B cell (primary cell): ENCODE data around the gene TTC32. TPM values are rescaled to one million over a fixed set of nuclear protein-coding genes. Genes with fewer than 3 reads are reported as not detected.
"Not testable (repeated sequence)": the region's sequence is repeated elsewhere in the genome, so short reads cannot be mapped to it uniquely, and the experiment has no call there.

Experiments used
- ATAC-seq: fragments of 200-7000 bp; cut with Tn5 transposase; one replicate; pipeline ENCODE4 v1.10.0; 2021; ENCODE audit warnings: low read depth, mild to moderate bottlenecking, moderate number of reproducible peaks, moderate library complexity
- CTCF ChIA-PET: fragments of 350-600 bp; sonication (Branson Sonifier 250); formaldehyde crosslinking; loops from one replicate; lab custom pipeline; 2021; ENCODE audit warnings: antibody characterized with exemption, inconsistent platforms; lab: Charles Lee
- POLR2A ChIA-PET: fragments of 350-600 bp; sonication (Branson Sonifier 250); formaldehyde crosslinking; loops from one replicate; lab custom pipeline; 2021; ENCODE audit warnings: antibody characterized with exemption; lab: Charles Lee
- DNase-seq: peaks from one replicate; pipeline ENCODE4 v3.0.0; 2013
- H2AFZ ChIP-seq: 2 replicates; pipeline ENCODE4 v1.6.1; 2012; ENCODE audit warnings: mild to moderate bottlenecking, low read depth, low read length; ENCODE audit not compliant: insufficient read depth, poor library complexity, severe bottlenecking
- H3K27ac ChIP-seq, 2 donors: 1 replicate in 1 of 2; 2 replicates in 1 of 2; pipeline ENCODE4 v1.5.1; 2012 to 2013; ENCODE audit warnings: low read length in 2 of 2, mild to moderate bottlenecking in 2 of 2, moderate library complexity in 1 of 2
- H3K27me3 ChIP-seq, 4 experiments: fragments of 200-600 bp in 1 of 4; sonication (generic) in 1 of 4; replicated peaks in 1 of 4; 1 replicate in 2 of 4; 2 replicates in 2 of 4; pipeline versions ENCODE4 v1.6.1 to v1.7.0; 2013 to 2016; ENCODE audit warnings: low read length in 3 of 4, mild to moderate bottlenecking in 2 of 4, mixed read lengths in 1 of 4, moderate library complexity in 1 of 4; ENCODE audit not compliant: insufficient read depth in 4 of 4, control insufficient read depth in 3 of 4; ENCODE audit errors: control extremely low read depth in 1 of 4
- H3K36me3 ChIP-seq, 2 experiments: replicated peaks in 1 of 2; 1 replicate in 1 of 2; 2 replicates in 1 of 2; pipeline versions ENCODE4 v1.6.1 to v1.7.1; 2013; ENCODE audit warnings: low read length in 1 of 2; ENCODE audit not compliant: insufficient read depth in 2 of 2, control insufficient read depth in 1 of 2; ENCODE audit errors: control extremely low read depth in 1 of 2, extremely low read depth in 1 of 2
- H3K4me1 ChIP-seq, 2 donors: fragments of 200-600 bp in 1 of 2; sonication (generic) in 1 of 2; 1 replicate in 1 of 2; 2 replicates in 1 of 2; pipeline versions ENCODE4 v1.5.1 to v1.6.1; 2013 to 2017; ENCODE audit warnings: low read length in 2 of 2; ENCODE audit not compliant: control insufficient read depth in 2 of 2, insufficient read depth in 2 of 2
- H3K4me2 ChIP-seq: replicated peaks from 2 replicates; pipeline ENCODE3; 2012; ENCODE audit warnings: mild to moderate bottlenecking, low read depth, low read length; ENCODE audit not compliant: poor library complexity, severe bottlenecking
- H3K4me3 ChIP-seq, 5 experiments: fragments of 200-600 bp in 1 of 5; sonication (generic) in 1 of 5; 1 replicate in 3 of 5; 2 replicates in 2 of 5; pipeline versions ENCODE4 v1.5.1 to v1.7.0; 2011 to 2016; ENCODE audit warnings: low read length in 4 of 5, mild to moderate bottlenecking in 4 of 5, low read depth in 2 of 5, control low read depth in 1 of 5, moderate library complexity in 1 of 5; ENCODE audit not compliant: insufficient read depth in 1 of 5; ENCODE audit errors: control extremely low read depth in 1 of 5, extremely low read depth in 1 of 5
- H3K79me2 ChIP-seq: fragments of 200-600 bp; sonication (generic); one replicate; pipeline ENCODE4 v1.6.0; 2016; ENCODE audit warnings: low read length; ENCODE audit not compliant: control insufficient read depth, insufficient read depth
- H3K9ac ChIP-seq: fragments of 200-600 bp; sonication (generic); 2 replicates; pipeline ENCODE4 v1.6.1; 2017; ENCODE audit warnings: mild to moderate bottlenecking, low read length, moderate library complexity
- H3K9me3 ChIP-seq, 3 donors: one replicate each; pipeline versions ENCODE4 v1.6.1 to v1.7.1; 2013; ENCODE audit warnings: low read length in 2 of 3; ENCODE audit not compliant: control insufficient read depth in 2 of 3, insufficient read depth in 1 of 3; ENCODE audit errors: control extremely low read depth in 1 of 3
- H4K20me1 ChIP-seq: 2 replicates; pipeline ENCODE4 v1.6.0; 2012; ENCODE audit warnings: mild to moderate bottlenecking, low read length; ENCODE audit not compliant: insufficient read depth, control insufficient read depth, poor library complexity, severe bottlenecking
- H3K27ac Mint-ChIP-seq: one replicate; pipeline ENCODE4 v1.8.0; 2021; ENCODE audit warnings: mixed read lengths
- H3K27me3 Mint-ChIP-seq: one replicate; pipeline ENCODE4 v1.8.0; 2021; ENCODE audit warnings: mixed read lengths
- H3K4me1 Mint-ChIP-seq: one replicate; pipeline ENCODE4 v1.8.0; 2021; ENCODE audit warnings: mixed read lengths
- H3K4me3 Mint-ChIP-seq: one replicate; pipeline ENCODE4 v1.8.0; 2021; ENCODE audit warnings: mixed read lengths
- H3K9me3 Mint-ChIP-seq: one replicate; pipeline ENCODE4 v1.8.0; 2022; ENCODE audit warnings: mixed read lengths; ENCODE audit not compliant: insufficient read depth
- EZH2 ChIP-seq: IDR thresholded peaks from 2 replicates; pipeline ENCODE4 v1.6.1; 2012; ENCODE audit warnings: borderline replicate concordance, low read depth, mild to moderate bottlenecking, moderate library complexity, low read length; ENCODE audit not compliant: insufficient read depth, poor library complexity, severe bottlenecking
- WGBS: methylation state at CpG from one replicate; pipeline ENCODE4 v1.1.5; 2013; ENCODE audit warnings: missing lambda C conversion rate; ENCODE audit not compliant: insufficient coverage; 5-methylcytosine and 5-hydroxymethylcytosine counted together
- intact Hi-C: fragments of 100-400 bp; cut with micrococcal nuclease; formaldehyde crosslinking; loops from one replicate; pipeline ENCODE4 v1.10.0; 2022
- polyA plus RNA-seq: library from polyadenylated mRNA; depleted of rRNA; stranded (reverse); fragments of >200 nt; gene quantifications from 2 replicates; pipeline ENCODE4 v1.2.3, GENCODE V29; 2012
- total RNA-seq, 2 donors: library from RNA; stranded (reverse); fragments of 120-200 nt in 1 of 2; gene quantifications; 1 replicate in 1 of 2; 2 replicates in 1 of 2; pipeline versions ENCODE4 v1.2.3 to v1.2.4, GENCODE V29; 2013 to 2022
- TF ChIP-seq, protein P1 (sequence below): fragments of 200-600 bp; IDR thresholded peaks from one replicate; pipeline ENCODE4 v1.8.0; 2022; ENCODE audit warnings: antibody characterized with exemption, mild to moderate bottlenecking

The TTC32 gene
- total and polyA plus RNA-seq, 2 donors (not counting 1 experiment from before 2014, with no cell fraction given) = 27.7 to 38.1 TPM

DNA sequence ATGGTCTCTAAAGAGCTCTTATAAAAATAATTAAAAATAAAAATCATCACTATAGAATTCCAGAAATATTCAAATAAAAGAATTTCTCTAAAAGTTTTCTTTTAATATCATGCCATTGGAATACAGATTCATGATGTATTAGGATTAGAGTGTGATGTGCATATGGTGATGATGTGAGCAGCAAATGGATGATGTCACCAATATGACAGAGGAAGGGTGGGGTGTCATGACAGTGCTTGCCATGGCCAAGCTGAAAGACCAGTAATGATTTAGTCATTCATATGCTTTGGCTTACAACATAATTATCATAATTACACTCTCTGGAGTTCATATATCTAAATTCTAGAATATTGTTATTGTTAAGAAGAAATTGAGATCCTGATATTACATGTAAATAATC is 27.4 kb upstream of the TTC32 start:
- DNase-seq (no peak), ATAC-seq (no peak)
- H3K4me1 ChIP-seq = no peaks in the 10 kb centered on the region
- Mint-ChIP-seq H3K27ac (no peak overlapping the region), H3K4me3 (no peak overlapping the region), H3K27me3 (no peaks in the 10 kb centered on the region), H3K9me3 (peaks cover 13% of the 10 kb centered on the region), H3K4me1 (no peaks in the 10 kb centered on the region)
- no peak overlapping the region for H3K27ac ChIP-seq
- peaks cover 8 to 13% of the 10 kb centered on the region in 2 experiments for H3K36me3 ChIP-seq
- POLR2A ChIA-PET = no interaction called here
- no peak overlapping the region for H3K4me2 ChIP-seq
- no peaks in the 10 kb centered on the region for H3K79me2 ChIP-seq
- no peaks in the 10 kb centered on the region for H3K27me3 ChIP-seq
- CTCF ChIA-PET = no interaction called here
- no peaks in the 10 kb centered on the region for H4K20me1 ChIP-seq
- intact Hi-C loops = no loop called here
- H3K9ac ChIP-seq = no peak overlapping the region
- no peak for TF ChIP-seq EZH2
- TF ChIP-seq, protein P1, sequence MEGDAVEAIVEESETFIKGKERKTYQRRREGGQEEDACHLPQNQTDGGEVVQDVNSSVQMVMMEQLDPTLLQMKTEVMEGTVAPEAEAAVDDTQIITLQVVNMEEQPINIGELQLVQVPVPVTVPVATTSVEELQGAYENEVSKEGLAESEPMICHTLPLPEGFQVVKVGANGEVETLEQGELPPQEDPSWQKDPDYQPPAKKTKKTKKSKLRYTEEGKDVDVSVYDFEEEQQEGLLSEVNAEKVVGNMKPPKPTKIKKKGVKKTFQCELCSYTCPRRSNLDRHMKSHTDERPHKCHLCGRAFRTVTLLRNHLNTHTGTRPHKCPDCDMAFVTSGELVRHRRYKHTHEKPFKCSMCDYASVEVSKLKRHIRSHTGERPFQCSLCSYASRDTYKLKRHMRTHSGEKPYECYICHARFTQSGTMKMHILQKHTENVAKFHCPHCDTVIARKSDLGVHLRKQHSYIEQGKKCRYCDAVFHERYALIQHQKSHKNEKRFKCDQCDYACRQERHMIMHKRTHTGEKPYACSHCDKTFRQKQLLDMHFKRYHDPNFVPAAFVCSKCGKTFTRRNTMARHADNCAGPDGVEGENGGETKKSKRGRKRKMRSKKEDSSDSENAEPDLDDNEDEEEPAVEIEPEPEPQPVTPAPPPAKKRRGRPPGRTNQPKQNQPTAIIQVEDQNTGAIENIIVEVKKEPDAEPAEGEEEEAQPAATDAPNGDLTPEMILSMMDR = no peak
- H3K4me3 ChIP-seq = no peak overlapping the region
- H2AFZ ChIP-seq = no peak overlapping the region
- peaks cover 7 to 21% (median 20%) of the 10 kb centered on the region in 3 donors for H3K9me3 ChIP-seq

DNA sequence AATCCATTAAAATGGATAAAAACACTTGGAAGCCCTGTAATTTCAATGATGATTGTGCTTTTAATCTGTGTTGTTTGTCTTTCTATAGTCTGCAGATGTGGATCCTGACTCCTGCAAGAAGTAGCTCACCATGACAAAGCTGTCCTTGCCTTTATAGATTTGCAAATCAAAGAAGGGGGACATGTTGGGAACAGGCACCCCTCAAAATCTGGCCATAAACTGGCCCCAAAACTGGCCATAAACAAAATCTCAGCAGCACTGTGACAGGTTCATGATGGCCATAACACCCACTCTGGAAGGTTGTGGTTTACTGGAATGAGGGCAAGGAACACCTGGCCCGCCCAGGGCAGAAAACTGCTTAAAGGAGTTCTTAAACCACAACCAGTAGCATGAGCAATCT is 26.0 kb upstream of the TTC32 start:
- peaks cover 8 to 13% of the 10 kb centered on the region in 2 experiments for H3K36me3 ChIP-seq
- H4K20me1 ChIP-seq, H3K4me3 ChIP-seq, CTCF ChIA-PET, H3K4me1 ChIP-seq, H3K4me3 Mint-ChIP-seq, H3K4me1 Mint-ChIP-seq, H2AFZ ChIP-seq, H3K27me3 Mint-ChIP-seq, H3K79me2 ChIP-seq, ATAC-seq, H3K27ac Mint-ChIP-seq, H3K27ac ChIP-seq, H3K27me3 ChIP-seq, POLR2A ChIA-PET, DNase-seq, H3K4me2 ChIP-seq, H3K9ac ChIP-seq, intact Hi-C loops: not testable (repeated sequence)
- 100% methylated on average over 1 of the region's 1 CpG for WGBS
- peaks cover 7 to 21% (median 20%) of the 10 kb centered on the region in 3 donors for H3K9me3 ChIP-seq
- peaks cover 13% of the 10 kb centered on the region for H3K9me3 Mint-ChIP-seq

DNA sequence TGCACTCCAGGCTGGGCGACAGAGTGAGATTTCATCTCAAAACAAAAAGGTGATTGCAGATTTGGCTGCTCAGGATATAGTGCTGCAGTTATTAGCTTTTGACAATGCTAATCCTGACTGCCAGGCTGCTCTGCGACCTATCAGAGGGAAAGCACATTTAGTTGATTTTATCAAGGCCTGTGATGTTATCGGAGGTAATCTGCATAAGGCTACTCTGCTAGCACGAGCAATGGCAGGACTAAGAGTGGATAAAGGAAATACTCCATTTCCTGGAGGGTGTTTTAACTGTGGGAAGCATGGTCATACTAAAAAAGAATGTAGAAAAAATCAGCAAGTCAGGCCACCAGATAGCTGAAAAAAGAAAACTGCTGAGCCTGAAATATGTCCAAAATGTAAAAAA is 22.7 kb upstream of the TTC32 start:
- H3K4me1 Mint-ChIP-seq, CTCF ChIA-PET, H3K4me1 ChIP-seq, H3K27ac ChIP-seq, H3K27me3 ChIP-seq, POLR2A ChIA-PET, H3K4me3 ChIP-seq, intact Hi-C loops, DNase-seq, H2AFZ ChIP-seq, H3K79me2 ChIP-seq, H3K4me2 ChIP-seq, H3K4me3 Mint-ChIP-seq, H3K9ac ChIP-seq, H3K27ac Mint-ChIP-seq, H3K27me3 Mint-ChIP-seq, H4K20me1 ChIP-seq, H3K36me3 ChIP-seq, ATAC-seq: not testable (repeated sequence)
- peaks cover 13% of the 10 kb centered on the region for H3K9me3 Mint-ChIP-seq
- H3K9me3 ChIP-seq = peaks cover 5 to 17% (median 15%) of the 10 kb centered on the region in 3 donors
- 100% methylated on average over 4 of the region's 4 CpGs for WGBS
